PFSK-1 (cell line): ENCODE data around the gene TANGO6.

ENCODE experiments used
- FOXP2 ChIP-seq: optimal IDR thresholded peaks from 2 replicates; pipeline ENCODE3; 2011; ENCODE audit warnings: borderline replicate concordance, control low read depth, inconsistent platforms; ENCODE audit not compliant: insufficient read depth; ENCODE audit errors: extremely low read length, extremely low read depth
- POLR2AphosphoS5 ChIP-seq: IDR thresholded peaks from 2 replicates; pipeline ENCODE4 v1.6.1; 2012; ENCODE audit warnings: low read depth, mild to moderate bottlenecking, control low read depth, low read length, moderate library complexity
- SIN3A ChIP-seq: IDR thresholded peaks from 2 replicates; pipeline ENCODE4 v1.6.1; 2012; ENCODE audit warnings: mild to moderate bottlenecking, low read length, moderate library complexity, borderline replicate concordance; ENCODE audit not compliant: insufficient read depth
- TAF1 ChIP-seq: IDR thresholded peaks from 2 replicates; pipeline ENCODE4 v1.6.1; 2012; ENCODE audit warnings: low read length, control low read depth, borderline replicate concordance; ENCODE audit not compliant: insufficient read depth
- TF ChIP-seq, protein P1 (sequence below), 2 experiments: IDR thresholded peaks; 2 replicates each; pipeline versions ENCODE4 v1.6.1 to v1.8.0; 2011 to 2012; ENCODE audit warnings: low read depth in 2 of 2, low read length in 2 of 2, control low read depth in 1 of 2, inconsistent platforms in 1 of 2, mild to moderate bottlenecking in 1 of 2, moderate library complexity in 1 of 2; ENCODE audit not compliant: insufficient read depth in 1 of 2

Gene TANGO6

GRCh38 chr16:69107316-69107962 lies 264.1 kb downstream of the TANGO6 start:
- TF ChIP-seq POLR2AphosphoS5 (no peak), SIN3A (no peak), FOXP2 (no peak), TAF1 (no peak)
- TF ChIP-seq, protein P1, sequence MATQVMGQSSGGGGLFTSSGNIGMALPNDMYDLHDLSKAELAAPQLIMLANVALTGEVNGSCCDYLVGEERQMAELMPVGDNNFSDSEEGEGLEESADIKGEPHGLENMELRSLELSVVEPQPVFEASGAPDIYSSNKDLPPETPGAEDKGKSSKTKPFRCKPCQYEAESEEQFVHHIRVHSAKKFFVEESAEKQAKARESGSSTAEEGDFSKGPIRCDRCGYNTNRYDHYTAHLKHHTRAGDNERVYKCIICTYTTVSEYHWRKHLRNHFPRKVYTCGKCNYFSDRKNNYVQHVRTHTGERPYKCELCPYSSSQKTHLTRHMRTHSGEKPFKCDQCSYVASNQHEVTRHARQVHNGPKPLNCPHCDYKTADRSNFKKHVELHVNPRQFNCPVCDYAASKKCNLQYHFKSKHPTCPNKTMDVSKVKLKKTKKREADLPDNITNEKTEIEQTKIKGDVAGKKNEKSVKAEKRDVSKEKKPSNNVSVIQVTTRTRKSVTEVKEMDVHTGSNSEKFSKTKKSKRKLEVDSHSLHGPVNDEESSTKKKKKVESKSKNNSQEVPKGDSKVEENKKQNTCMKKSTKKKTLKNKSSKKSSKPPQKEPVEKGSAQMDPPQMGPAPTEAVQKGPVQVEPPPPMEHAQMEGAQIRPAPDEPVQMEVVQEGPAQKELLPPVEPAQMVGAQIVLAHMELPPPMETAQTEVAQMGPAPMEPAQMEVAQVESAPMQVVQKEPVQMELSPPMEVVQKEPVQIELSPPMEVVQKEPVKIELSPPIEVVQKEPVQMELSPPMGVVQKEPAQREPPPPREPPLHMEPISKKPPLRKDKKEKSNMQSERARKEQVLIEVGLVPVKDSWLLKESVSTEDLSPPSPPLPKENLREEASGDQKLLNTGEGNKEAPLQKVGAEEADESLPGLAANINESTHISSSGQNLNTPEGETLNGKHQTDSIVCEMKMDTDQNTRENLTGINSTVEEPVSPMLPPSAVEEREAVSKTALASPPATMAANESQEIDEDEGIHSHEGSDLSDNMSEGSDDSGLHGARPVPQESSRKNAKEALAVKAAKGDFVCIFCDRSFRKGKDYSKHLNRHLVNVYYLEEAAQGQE (IDR thresholded peaks at IDR 0.05; ENCODE audit: insufficient read depth in 1 of 2, low read depth in 2 of 2, low read length in 2 of 2), result no peak

DNA sequence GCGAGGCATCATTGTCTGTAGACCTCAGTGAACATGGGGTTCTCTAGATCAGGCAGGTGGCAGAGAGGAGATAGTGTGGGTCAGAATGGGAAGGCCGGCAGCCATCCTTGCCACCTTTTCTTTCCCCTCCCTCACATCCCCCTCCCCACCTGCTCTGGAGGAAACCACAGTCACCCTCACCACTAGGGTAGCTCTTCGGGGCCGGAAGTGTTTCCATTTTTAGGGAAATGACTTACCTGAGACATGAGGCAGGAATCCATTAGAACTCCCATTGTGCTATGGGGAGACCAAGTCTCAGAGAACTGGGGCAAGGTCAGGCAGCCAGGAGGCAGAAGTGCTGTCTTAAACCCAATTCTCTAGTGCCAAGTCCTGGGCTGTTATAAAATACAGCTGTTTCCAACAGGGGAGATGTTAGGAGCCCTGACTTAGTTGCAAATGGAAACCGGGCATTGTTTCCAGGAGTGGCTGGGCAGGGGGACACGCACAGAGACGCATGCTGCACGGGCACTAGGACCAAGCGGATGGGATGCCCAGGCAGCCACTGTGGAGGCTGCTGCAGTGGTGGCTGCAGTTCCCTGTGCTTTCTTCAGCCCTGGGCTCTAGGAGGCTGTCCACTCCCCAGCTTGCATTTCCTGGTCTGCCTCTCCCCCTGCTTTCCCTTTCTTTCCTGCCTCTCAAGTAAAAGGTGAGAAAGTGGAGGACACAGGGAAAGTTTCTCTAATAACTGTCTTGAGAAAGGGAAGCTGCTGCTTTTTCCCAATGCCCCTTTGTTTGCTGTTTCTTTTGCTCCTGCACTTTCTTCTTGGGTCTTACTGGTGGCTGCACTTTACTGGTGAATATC lies 265.0 kb downstream of the TANGO6 start:
- TF ChIP-seq, protein P1 (IDR thresholded peaks at IDR 0.05; ENCODE audit: insufficient read depth in 1 of 2, low read depth in 2 of 2, low read length in 2 of 2), result no peak
- no peak for TF ChIP-seq SIN3A
- TF ChIP-seq POLR2AphosphoS5, result no peak
- no peak for TF ChIP-seq FOXP2
- no peak for TF ChIP-seq TAF1

DNA sequence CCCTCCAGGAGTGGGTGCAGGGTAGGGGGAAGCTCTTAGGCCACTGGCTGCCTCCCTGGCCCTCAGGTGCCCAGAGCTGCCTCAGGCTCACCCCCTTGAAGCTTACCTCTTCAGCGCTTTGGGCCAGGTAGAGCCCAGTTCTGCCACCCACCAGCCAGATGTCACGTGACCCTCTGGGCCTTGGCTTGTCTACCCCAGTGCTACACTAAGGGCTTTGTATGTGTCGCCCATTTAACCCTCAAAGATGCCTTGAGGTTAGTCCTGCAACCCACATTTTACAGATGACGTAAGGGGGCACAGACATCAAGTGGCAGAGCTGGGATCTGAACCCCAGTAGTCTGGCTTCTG lies 265.5 kb downstream of the TANGO6 start:
- no peak for TF ChIP-seq TAF1
- TF ChIP-seq SIN3A, result no peak
- TF ChIP-seq, protein P1 (IDR thresholded peaks at IDR 0.05; ENCODE audit: insufficient read depth in 1 of 2, low read depth in 2 of 2, low read length in 2 of 2), result no peak
- no peak for TF ChIP-seq POLR2AphosphoS5

DNA sequence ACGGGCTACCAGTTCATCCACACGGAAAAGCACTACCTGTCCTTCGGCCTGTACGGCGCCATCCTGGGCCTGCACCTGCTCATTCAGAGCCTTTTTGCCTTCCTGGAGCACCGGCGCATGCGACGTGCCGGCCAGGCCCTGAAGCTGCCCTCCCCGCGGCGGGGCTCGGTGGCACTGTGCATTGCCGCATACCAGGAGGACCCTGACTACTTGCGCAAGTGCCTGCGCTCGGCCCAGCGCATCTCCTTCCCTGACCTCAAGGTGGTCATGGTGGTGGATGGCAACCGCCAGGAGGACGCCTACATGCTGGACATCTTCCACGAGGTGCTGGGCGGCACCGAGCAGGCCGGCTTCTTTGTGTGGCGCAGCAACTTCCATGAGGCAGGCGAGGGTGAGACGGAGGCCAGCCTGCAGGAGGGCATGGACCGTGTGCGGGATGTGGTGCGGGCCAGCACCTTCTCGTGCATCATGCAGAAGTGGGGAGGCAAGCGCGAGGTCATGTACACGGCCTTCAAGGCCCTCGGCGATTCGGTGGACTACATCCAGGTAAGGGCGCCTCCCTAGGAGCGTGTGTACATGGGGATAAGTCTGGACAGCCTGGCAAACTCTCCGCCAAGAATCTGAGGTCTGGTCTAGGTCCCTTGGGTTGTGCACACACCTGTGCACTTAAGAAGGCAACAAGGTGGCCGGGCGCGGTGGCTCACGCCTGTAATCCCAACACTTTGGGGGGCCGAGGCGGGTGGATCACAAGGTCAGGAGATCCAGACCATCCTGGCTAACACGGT lies 266.3 kb downstream of the TANGO6 start:
- TF ChIP-seq TAF1, result no peak
- TF ChIP-seq SIN3A, result no peak
- TF ChIP-seq, protein P1 (IDR thresholded peaks at IDR 0.05; ENCODE audit: insufficient read depth in 1 of 2, low read depth in 2 of 2, low read length in 2 of 2), result no peak
- TF ChIP-seq POLR2AphosphoS5, result no peak
- no peak for TF ChIP-seq FOXP2

DNA sequence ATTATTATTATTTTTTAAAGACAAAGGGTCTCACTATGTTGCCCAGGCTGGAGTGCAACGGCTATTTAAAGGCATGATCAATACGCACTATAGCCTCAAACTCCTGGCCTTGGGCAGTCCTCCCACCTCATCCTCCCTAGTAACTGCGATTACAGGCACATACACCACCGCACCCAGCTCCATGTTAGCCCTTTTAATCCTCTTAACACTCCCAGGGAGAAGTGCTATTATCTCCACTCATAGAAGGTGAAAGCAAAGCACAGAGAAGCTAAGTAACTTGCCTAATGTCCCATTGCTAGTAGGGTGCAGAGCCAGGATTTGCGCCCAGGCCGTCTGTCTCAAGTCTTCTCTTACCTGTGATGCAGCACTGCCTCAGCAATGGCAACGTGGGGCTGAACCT lies 267.1 kb downstream of the TANGO6 start:
- no peak for TF ChIP-seq FOXP2
- TF ChIP-seq SIN3A, result no peak
